HG03066 (cell line): ENCODE data around the gene PRKAR2A.
"Not testable (repeated sequence)": the region's sequence is repeated elsewhere in the genome, so short reads cannot be mapped to it uniquely, and the experiment has no call there.

Experiments
- ATAC-seq: cut with Tn5 transposase; IDR thresholded peaks from one replicate; pipeline ENCODE4 v1.9.1; 2021; ENCODE audit warnings: low read depth; ENCODE audit not compliant: unreplicated experiment

Gene PRKAR2A

GRCh38 chr3:48784426-48785120 is 63.1 kb downstream of the PRKAR2A start:
- no peak for ATAC-seq

GRCh38 chr3:48783304-48783703 is 64.4 kb downstream of the PRKAR2A start:
- ATAC-seq = no peak

DNA sequence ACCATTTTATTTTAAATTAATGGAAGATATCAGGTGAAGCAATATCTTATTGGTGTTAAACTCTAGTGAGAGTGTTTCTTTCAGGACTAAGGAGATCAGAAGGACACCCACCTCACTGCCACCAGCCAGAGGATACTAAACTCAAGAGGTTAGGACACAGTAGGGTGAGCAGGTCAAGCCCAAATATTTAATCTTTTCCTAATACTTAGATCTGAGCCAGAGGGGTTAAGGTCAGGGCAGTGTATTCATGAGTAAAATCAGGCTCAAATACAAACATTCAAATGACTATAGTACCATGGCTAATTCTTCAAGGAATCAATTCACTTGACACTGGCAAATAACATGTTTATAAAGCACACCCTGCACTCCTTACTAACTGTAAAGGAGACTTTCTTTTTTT is 65.6 kb downstream of the PRKAR2A start:
- ATAC-seq = no peak

GRCh38 chr3:48778565-48778964 is 69.1 kb downstream of the PRKAR2A start:
- not testable (repeated sequence) for ATAC-seq

- ATAC-seq = no peak
Measured at GRCh38 chr3:48776854-48777253, 70.8 kb downstream of the PRKAR2A start.

- no peak for ATAC-seq
Measured at GRCh38 chr3:48770192-48770502, 77.5 kb downstream of the PRKAR2A start.

DNA sequence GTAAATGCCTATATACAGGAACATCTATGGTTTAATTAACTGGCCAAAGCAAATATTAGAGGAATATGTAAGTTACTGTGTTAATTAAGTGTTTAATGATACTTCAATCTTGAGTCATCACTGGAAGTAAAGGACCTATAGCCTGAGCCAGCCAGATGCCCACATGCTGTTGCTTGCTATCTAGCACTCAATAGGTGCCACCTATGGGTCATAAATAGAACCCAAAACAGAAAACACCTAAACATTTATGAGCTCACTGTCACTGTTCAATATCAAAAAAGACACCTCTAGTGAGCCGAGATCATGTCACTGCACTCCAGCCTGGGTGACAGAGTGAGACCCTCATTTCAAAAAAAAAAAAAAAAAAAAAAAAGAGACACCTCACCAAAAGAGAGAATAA is 82.3 kb downstream of the PRKAR2A start:
- no peak for ATAC-seq

DNA sequence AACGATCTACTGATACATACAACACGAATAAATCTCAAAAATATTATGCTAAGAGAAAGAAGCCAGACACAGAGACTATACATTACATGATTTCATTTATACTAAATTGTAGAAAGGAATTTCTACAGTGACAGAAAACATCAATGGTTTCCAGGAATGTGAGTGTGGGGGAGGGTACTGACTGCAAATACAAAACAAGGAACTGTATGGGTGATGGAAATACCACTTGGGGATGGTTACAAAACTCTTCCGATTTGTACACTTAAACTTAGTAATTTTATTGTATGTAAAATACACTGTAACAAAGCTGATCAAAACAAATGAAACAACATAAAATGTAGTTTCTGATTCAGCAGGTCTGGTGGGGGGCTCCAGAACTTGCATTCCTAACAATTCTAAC is 84.9 kb downstream of the PRKAR2A start:
- no peak for ATAC-seq

GRCh38 chr3:48759991-48760540 is 87.6 kb downstream of the PRKAR2A start:
- ATAC-seq = not testable (repeated sequence)

- not testable (repeated sequence) for ATAC-seq
Measured at GRCh38 chr3:48759531-48759930, 88.1 kb downstream of the PRKAR2A start.

DNA sequence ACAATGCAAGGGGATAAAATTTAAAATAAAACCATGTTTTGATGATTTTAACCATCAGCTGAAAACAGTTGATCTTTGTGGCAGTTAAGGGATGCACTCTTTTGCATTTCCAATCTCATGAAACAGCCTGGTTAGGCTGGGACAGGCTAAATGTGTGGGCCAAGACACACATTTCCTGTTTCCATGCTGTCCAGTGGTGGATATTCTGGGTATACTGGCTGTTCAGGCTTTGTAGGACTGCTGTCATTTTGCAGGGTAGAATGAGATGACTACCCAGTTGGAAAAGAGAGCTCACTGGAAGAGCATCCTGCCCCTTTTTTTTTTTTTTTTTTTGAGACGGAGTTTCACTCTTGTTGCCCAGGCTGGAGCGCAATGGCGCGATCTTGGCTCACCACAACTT is 88.6 kb downstream of the PRKAR2A start:
- no peak for ATAC-seq

GRCh38 chr3:48756640-48757039 is 91.0 kb downstream of the PRKAR2A start:
- ATAC-seq = no peak

DNA sequence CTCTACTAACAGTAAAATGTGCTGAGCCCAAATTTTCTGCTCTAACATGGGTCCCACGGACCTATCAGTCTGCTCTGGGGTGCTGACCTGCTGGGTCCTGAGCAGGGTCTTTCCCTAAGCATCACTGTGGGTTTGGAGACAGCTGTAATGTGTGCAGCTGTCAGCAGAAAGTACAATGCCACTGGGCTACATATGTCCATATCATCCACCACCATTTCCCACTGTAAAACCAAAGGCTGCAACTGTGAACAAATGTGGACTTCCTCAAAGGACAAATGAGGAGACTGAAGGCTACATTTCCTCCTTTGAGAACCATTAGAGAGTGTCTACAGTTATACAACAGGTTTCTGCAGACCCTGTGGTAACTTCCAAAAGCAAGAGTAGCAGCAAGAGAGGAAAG is 96.8 kb downstream of the PRKAR2A start:
- no peak for ATAC-seq

GRCh38 chr3:48748754-48749153 is 98.9 kb downstream of the PRKAR2A start:
- no peak for ATAC-seq

GRCh38 chr3:48747706-48748105 is 100.0 kb downstream of the PRKAR2A start:
- no peak for ATAC-seq

DNA sequence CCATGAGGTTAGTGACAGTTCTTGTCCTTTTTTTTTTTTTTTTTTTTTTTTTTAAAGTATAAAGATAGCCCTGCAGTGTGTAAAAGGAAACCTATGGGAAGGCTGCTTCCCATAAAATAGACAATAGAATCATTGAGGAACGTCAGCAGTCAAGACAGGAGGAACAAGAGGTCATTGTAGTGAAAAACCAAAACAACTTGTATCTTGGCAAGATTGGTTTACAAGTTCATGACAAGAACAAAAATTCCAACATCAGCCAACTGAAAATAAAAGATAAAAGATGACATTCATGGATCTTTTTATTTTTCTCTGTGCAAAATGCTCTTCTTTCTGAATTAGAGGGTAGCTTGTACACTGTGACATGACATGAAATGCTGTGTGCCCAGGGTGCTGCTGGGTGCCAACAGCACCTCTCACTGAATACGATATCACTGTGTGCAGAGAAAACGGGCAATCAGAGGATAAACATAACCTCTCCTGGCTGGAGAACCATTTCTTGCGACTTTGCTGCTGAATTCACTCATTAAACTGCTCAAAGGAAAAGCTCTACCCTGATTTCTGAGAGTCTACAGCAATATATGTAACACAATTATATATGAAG is 100.6 kb downstream of the PRKAR2A start:
- no peak for ATAC-seq

DNA sequence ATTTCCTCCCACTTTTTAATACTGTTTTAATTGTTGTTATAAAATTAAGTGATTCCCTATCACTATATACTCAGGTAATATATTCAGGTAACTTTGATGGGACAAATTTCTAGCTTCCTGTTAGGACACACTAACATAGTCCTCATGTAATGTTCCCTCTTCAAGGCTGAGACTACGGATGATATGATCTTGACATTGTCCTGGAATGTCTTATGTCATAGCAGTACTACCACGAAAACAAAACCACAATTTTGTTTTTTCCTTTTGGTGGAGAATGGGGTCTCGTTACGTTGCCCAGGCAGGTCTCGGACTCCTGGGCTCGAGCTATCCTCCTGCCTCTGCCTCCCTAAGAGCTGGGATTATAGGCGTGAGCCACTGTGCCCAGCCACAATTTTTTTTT is 103.9 kb downstream of the PRKAR2A start:
- ATAC-seq = no peak

GRCh38 chr3:48741226-48741625 is 106.4 kb downstream of the PRKAR2A start:
- ATAC-seq = not testable (repeated sequence)

- peak; percentile 87 for ATAC-seq
Measured at GRCh38 chr3:48739955-48740823, 107.5 kb downstream of the PRKAR2A start.

GRCh38 chr3:48739617-48739954 is 108.1 kb downstream of the PRKAR2A start:
- no peak for ATAC-seq

- no peak for ATAC-seq
Measured at GRCh38 chr3:48738926-48739616, 108.6 kb downstream of the PRKAR2A start.
